HCT116 (cell line): ENCODE measurements around the gene MPV17. TPM values are rescaled to one million over a fixed set of nuclear protein-coding genes. Genes with fewer than 3 reads are reported as not detected.
A peak's percentile ranks its signal among the peaks of the same experiment; 100 is the strongest.

Experiments used
- ATAC-seq: fragments of 200-7000 bp; cut with Tn5 transposase; 2 replicates; pipeline ENCODE4 v1.9.1; 2020; ENCODE audit warnings: mild to moderate bottlenecking, moderate library complexity
- BruUV-seq: library from RNA; stranded (reverse); fragments of 400-500 nt; replicated peaks from 2 replicates; lab custom pipeline; 2021; lab: Mats Ljungman, UMichigan
- CTCF ChIA-PET: fragments of 300-600 bp; sonication (Branson Sonifier 250); formaldehyde crosslinking; loops from one replicate; lab custom pipeline; 2021; ENCODE audit warnings: antibody characterized with exemption; lab: Charles Lee
- POLR2A ChIA-PET: fragments of 300-600, 350-600 bp; sonication (Branson Sonifier 250); formaldehyde crosslinking; loops from one replicate; lab custom pipeline; 2021; ENCODE audit warnings: antibody characterized with exemption; lab: Charles Lee
- RAD21 ChIA-PET, 2 experiments: fragments of 300-600 bp; sonication (Branson Sonifier 250); formaldehyde crosslinking; loops; one replicate each; lab custom pipeline; 2023; ENCODE audit warnings: low total read pairs in 2 of 2; ENCODE audit not compliant: uncharacterized antibody in 2 of 2, unreplicated experiment in 2 of 2, low non-redundant PET in 1 of 2; lab: Charles Lee
- DNase-seq: peaks from one replicate; pipeline ENCODE4 v3.0.0-alpha.2; 2010; ENCODE audit warnings: low read depth, low spot score
- H2AFZ ChIP-seq: fragments of 200-600 bp; shearing (Covaris generic), sonication (generic); 2 replicates; pipeline ENCODE4 v1.6.1; 2017; ENCODE audit warnings: low read depth, mixed run types, mixed read lengths, antibody characterized with exemption, low read length; ENCODE audit not compliant: poor library complexity, severe bottlenecking
- H3K27ac ChIP-seq: 2 replicates; pipeline ENCODE4 v1.5.1; 2012; ENCODE audit warnings: low read depth, low read length
- H3K27me3 ChIP-seq: fragments of 200-600 bp; sonication (generic); 2 replicates; pipeline ENCODE4 v1.6.1; 2016; ENCODE audit warnings: mixed run types, low read length, mixed read lengths; ENCODE audit not compliant: insufficient read depth
- H3K36me3 ChIP-seq, 2 experiments: fragments of 200-500 bp in 1 of 2; fragments of 200-600 bp in 1 of 2; sonication (Bioruptor generic) in 1 of 2; sonication (generic) in 1 of 2; 2 replicates each; pipeline versions ENCODE4 v1.5.1 to v1.6.1; 2014 to 2016; ENCODE audit warnings: low read length in 2 of 2, inconsistent platforms in 1 of 2, mixed read lengths in 1 of 2, mixed run types in 1 of 2; ENCODE audit not compliant: insufficient read depth in 2 of 2, control insufficient read depth in 1 of 2
- H3K4me1 ChIP-seq, 2 experiments: fragments of 200-600 bp in 1 of 2; sonication (generic) in 1 of 2; 2 replicates each; pipeline versions ENCODE4 v1.5.1 to v1.6.1; 2012 to 2017; ENCODE audit warnings: low read length in 2 of 2, inconsistent platforms in 1 of 2, mild to moderate bottlenecking in 1 of 2, mixed read lengths in 1 of 2, mixed run types in 1 of 2, moderate library complexity in 1 of 2; ENCODE audit not compliant: insufficient read depth in 2 of 2, control insufficient read depth in 1 of 2
- H3K4me2 ChIP-seq: fragments of 200-600 bp; sonication (generic); 2 replicates; pipeline ENCODE4 v1.6.1; 2017; ENCODE audit warnings: mixed run types, low read length, mixed read lengths
- H3K4me3 ChIP-seq, 2 experiments: fragments of 200-600 bp in 1 of 2; sonication (generic) in 1 of 2; replicated peaks in 1 of 2; 2 replicates each; pipeline ENCODE4 v1.5.1; 2011 to 2016; ENCODE audit warnings: low read length in 2 of 2, control low read depth in 1 of 2, low read depth in 1 of 2, mild to moderate bottlenecking in 1 of 2, mixed read lengths in 1 of 2, mixed run types in 1 of 2
- H3K79me2 ChIP-seq: fragments of 200-600 bp; sonication (generic); 2 replicates; pipeline ENCODE4 v1.6.1; 2017; ENCODE audit warnings: mild to moderate bottlenecking, mixed run types, low read length, moderate library complexity, mixed read lengths; ENCODE audit not compliant: insufficient read depth
- H3K9ac ChIP-seq: fragments of 200-600 bp; sonication (generic); 2 replicates; pipeline ENCODE4 v1.6.1; 2016; ENCODE audit warnings: low read length, mixed read lengths
- H3K9me2 ChIP-seq: fragments of 200-600 bp; sonication (generic), shearing (Covaris generic); 2 replicates; pipeline ENCODE4 v1.6.1; 2017; ENCODE audit warnings: mixed run types, mild to moderate bottlenecking, moderate library complexity; ENCODE audit not compliant: insufficient read depth
- H3K9me3 ChIP-seq, 2 experiments: fragments of 200-500 bp in 1 of 2; fragments of 200-600 bp in 1 of 2; sonication (Bioruptor generic) in 1 of 2; sonication (generic) in 1 of 2; 2 replicates each; pipeline ENCODE4 v1.6.1; 2014 to 2017; ENCODE audit warnings: low read length in 2 of 2, mixed read lengths in 2 of 2, inconsistent platforms in 1 of 2, low read depth in 1 of 2, mild to moderate bottlenecking in 1 of 2, mixed run types in 1 of 2, moderate library complexity in 1 of 2; ENCODE audit not compliant: control insufficient read depth in 1 of 2, insufficient read depth in 1 of 2
- H4K20me1 ChIP-seq: fragments of 200-600 bp; sonication (generic), shearing (Covaris generic); 2 replicates; pipeline ENCODE4 v1.6.1; 2017; ENCODE audit warnings: mixed run types, mild to moderate bottlenecking, moderate library complexity; ENCODE audit not compliant: insufficient read depth
- ATF3 ChIP-seq: IDR thresholded peaks from 2 replicates; pipeline ENCODE4 v1.6.1; 2012
- CBX3 ChIP-seq: IDR thresholded peaks from 2 replicates; pipeline ENCODE4 v1.6.1; 2012; ENCODE audit warnings: low read depth
- CEBPB ChIP-seq: IDR thresholded peaks from 2 replicates; pipeline ENCODE4 v1.6.1; 2012; ENCODE audit warnings: low read depth
- CTCF ChIP-seq, 3 experiments: fragments of 200-600 bp in 1 of 3; sonication (generic) in 1 of 3; IDR thresholded peaks in 2 of 3; conservative IDR thresholded peaks in 1 of 3; 2 replicates each; pipeline ENCODE4 v1.5.1; 2012 to 2017; ENCODE audit warnings: low read depth in 2 of 3, low read length in 2 of 3, antibody characterized with exemption in 1 of 3, borderline replicate concordance in 1 of 3, control low read depth in 1 of 3, mild to moderate bottlenecking in 1 of 3, mixed read lengths in 1 of 3, mixed run types in 1 of 3, moderate library complexity in 1 of 3; ENCODE audit not compliant: insufficient read depth in 1 of 3
- EGR1 ChIP-seq: IDR thresholded peaks from 2 replicates; pipeline ENCODE4 v1.6.1; 2012; ENCODE audit warnings: low read depth
- ELF1 ChIP-seq: IDR thresholded peaks from 2 replicates; pipeline ENCODE4 v1.6.1; 2012; ENCODE audit warnings: low read depth, borderline replicate concordance
- EZH2 ChIP-seq: fragments of 200-600 bp; sonication (generic); IDR thresholded peaks from 2 replicates; pipeline ENCODE4 v1.6.1; 2017; ENCODE audit warnings: antibody characterized with exemption, mixed run types
- EZH2phosphoT487 ChIP-seq: fragments of 200-600 bp; IDR thresholded peaks from 2 replicates; pipeline ENCODE4 v1.6.1; 2018; ENCODE audit warnings: antibody characterized with exemption, borderline replicate concordance
- FOSL1 ChIP-seq: IDR thresholded peaks from 2 replicates; pipeline ENCODE4 v1.6.1; 2012; ENCODE audit warnings: low read depth
- JUND ChIP-seq: IDR thresholded peaks from 2 replicates; pipeline ENCODE4 v1.6.1; 2012
- POLR2A ChIP-seq: IDR thresholded peaks from 2 replicates; pipeline ENCODE4 v1.7.0; 2011; ENCODE audit warnings: borderline replicate concordance; ENCODE audit not compliant: insufficient read depth, insufficient read length; ENCODE audit errors: extremely low read depth
- POLR2AphosphoS5 ChIP-seq: IDR thresholded peaks from 2 replicates; pipeline ENCODE4 v1.6.1; 2011; ENCODE audit warnings: mild to moderate bottlenecking, low read depth, low read length, moderate library complexity
- RAD21 ChIP-seq: IDR thresholded peaks from 2 replicates; pipeline ENCODE4 v1.6.1; 2012; ENCODE audit warnings: low read depth, mild to moderate bottlenecking
- REST ChIP-seq: IDR thresholded peaks from 2 replicates; pipeline ENCODE4 v1.6.1; 2012; ENCODE audit warnings: low read depth
- SIN3A ChIP-seq: IDR thresholded peaks from 2 replicates; pipeline ENCODE4 v1.6.1; 2012; ENCODE audit warnings: low read depth
- SP1 ChIP-seq: IDR thresholded peaks from 2 replicates; pipeline ENCODE4 v1.6.1; 2012; ENCODE audit warnings: low read depth
- YY1 ChIP-seq: IDR thresholded peaks from 2 replicates; pipeline ENCODE4 v1.6.1; 2011; ENCODE audit warnings: low read length, low read depth, moderate library complexity, mild to moderate bottlenecking; ENCODE audit not compliant: insufficient replicate concordance; ENCODE audit errors: extremely low read depth
- ZFX ChIP-seq: fragments of 450-650 bp; IDR thresholded peaks from 2 replicates; pipeline ENCODE4 v1.6.1; 2017
- ZNF274 ChIP-seq: fragments of 200-500 bp; sonication (Bioruptor generic); IDR thresholded peaks from 2 replicates; pipeline ENCODE4 v1.6.1; 2014; ENCODE audit warnings: mild to moderate bottlenecking, low read depth, low read length, inconsistent platforms
- intact Hi-C: fragments of 100-400 bp; cut with micrococcal nuclease; formaldehyde crosslinking; loops from 2 replicates; pipeline ENCODE4 v1.10.0; 2022
- total RNA-seq: library from RNA; stranded (reverse); gene quantifications from one replicate; pipeline ENCODE4 v1.2.1, GENCODE V29; 2021; ENCODE audit not compliant: unreplicated experiment
- TF ChIP-seq, protein P1 (sequence below): IDR thresholded peaks from 2 replicates; pipeline ENCODE4 v1.6.1; 2011; ENCODE audit warnings: mild to moderate bottlenecking, low read length, moderate library complexity; ENCODE audit not compliant: insufficient replicate concordance; ENCODE audit errors: extremely low read depth

The MPV17 gene
- total RNA-seq, 1 experiment from 2014 or later, result 55.4 TPM

- RAD21 ChIA-PET, result no interaction called here
- no peak for DNase-seq
- BruUV-seq, result TSS peak; percentile 81
- Histone ChIP-seq H3K27me3 (no peaks in the 10 kb centered on the region), H3K4me3 (peak overlapping the region; percentile 85 to 90), H3K4me2 (peak overlapping the region; percentile 87), H3K9me3 (no peaks in the 10 kb centered on the region), H2AFZ (no peak overlapping the region), H3K27ac (peak overlapping the region; percentile 90), H4K20me1 (no peaks in the 10 kb centered on the region), H3K9ac (peak overlapping the region; percentile 92), H3K36me3 (peaks cover 0 to 9% of the 10 kb centered on the region in 2 experiments; a peak in 1 of 4 replicates), H3K4me1 (peaks cover 24 to 40% of the 10 kb centered on the region in 2 experiments), H3K79me2 (peaks cover 15% of the 10 kb centered on the region), H3K9me2 (no peaks in the 10 kb centered on the region)
- TF ChIP-seq SP1 (no peak), REST (no peak), ATF3 (no peak), JUND (no peak), SIN3A (no peak), EZH2 (no peak), FOSL1 (no peak), EZH2phosphoT487 (no peak), EGR1 (no peak), RAD21 (no peak), CTCF (IDR thresholded peaks at IDR 0.05 in 2 of 3, conservative IDR thresholded peaks at IDR 0.05 in 1 of 3; ENCODE audit: borderline replicate concordance in 1 of 3, insufficient read depth in 1 of 3, low read depth in 2 of 3, low read length in 2 of 3) (no peak), ELF1 (no peak), ZFX (no peak), ZNF274 (no peak), YY1 (no peak), CBX3 (no peak), POLR2A (no peak), POLR2AphosphoS5 (no peak), CEBPB (no peak)
- TF ChIP-seq, protein P1, sequence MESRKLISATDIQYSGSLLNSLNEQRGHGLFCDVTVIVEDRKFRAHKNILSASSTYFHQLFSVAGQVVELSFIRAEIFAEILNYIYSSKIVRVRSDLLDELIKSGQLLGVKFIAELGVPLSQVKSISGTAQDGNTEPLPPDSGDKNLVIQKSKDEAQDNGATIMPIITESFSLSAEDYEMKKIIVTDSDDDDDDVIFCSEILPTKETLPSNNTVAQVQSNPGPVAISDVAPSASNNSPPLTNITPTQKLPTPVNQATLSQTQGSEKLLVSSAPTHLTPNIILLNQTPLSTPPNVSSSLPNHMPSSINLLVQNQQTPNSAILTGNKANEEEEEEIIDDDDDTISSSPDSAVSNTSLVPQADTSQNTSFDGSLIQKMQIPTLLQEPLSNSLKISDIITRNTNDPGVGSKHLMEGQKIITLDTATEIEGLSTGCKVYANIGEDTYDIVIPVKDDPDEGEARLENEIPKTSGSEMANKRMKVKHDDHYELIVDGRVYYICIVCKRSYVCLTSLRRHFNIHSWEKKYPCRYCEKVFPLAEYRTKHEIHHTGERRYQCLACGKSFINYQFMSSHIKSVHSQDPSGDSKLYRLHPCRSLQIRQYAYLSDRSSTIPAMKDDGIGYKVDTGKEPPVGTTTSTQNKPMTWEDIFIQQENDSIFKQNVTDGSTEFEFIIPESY, result no peak
- CTCF ChIA-PET, result interaction anchor here (1.2 to 1.3 kb wide), 2 partner anchors 19 to 42 kb away, joined by 4 to 5 read pairs; no protein-coding TSS in a partner anchor
- 0 out of 2 replicates have a peak, but pooled peaks have one; percentile 1 for ATAC-seq
- intact Hi-C loops, result loop anchor here (5.0 kb wide), 2 partner anchors 50 to 60 kb away; partner anchors contain the start of genes EIF2B4, SLC30A3 and SNX17
- POLR2A ChIA-PET, result interaction anchor here (1.3 kb wide), 1 partner anchor 47 kb away, joined by 4 read pairs; the partner anchor contains the start of gene EIF2B4
Measured at GRCh38 chr2:27322301-27322765, 564 bp downstream of the MPV17 start.
